HUDEP-2 (cell line): ENCODE measurements around the gene COPZ2.

ENCODE experiments used
- DNase-seq, 76 experiments: peaks; one replicate each; lab custom pipeline; 2025; ENCODE audit not compliant: unreplicated experiment in 76 of 76; lab: John Stamatoyannopoulos, UW

The COPZ2 gene

GRCh38 chr17:48056879-48057278 is 19.3 kb upstream of the COPZ2 start:
- DNase-seq, result no peak

- no peak for DNase-seq
Measured at GRCh38 chr17:48056246-48056745, 18.7 kb upstream of the COPZ2 start.

- no peak for DNase-seq
Measured at GRCh38 chr17:48055531-48056245, 18.1 kb upstream of the COPZ2 start.

- DNase-seq, result no peak
Measured at GRCh38 chr17:48054238-48055185, 16.9 kb upstream of the COPZ2 start.

GRCh38 chr17:48053758-48054237 is 16.2 kb upstream of the COPZ2 start:
- no peak for DNase-seq

- DNase-seq, result peak in 56 of 76 experiments; percentile 8 to 73 (median 36)
Measured at GRCh38 chr17:48052956-48053757, 15.6 kb upstream of the COPZ2 start.

GRCh38 chr17:48051706-48052486 is 14.3 kb upstream of the COPZ2 start:
- peak in 74 of 76 experiments; percentile 28 to 91 (median 70) for DNase-seq

GRCh38 chr17:48051283-48051682 is 13.7 kb upstream of the COPZ2 start:
- no peak for DNase-seq

GRCh38 chr17:48048384-48049126 is 11.0 kb upstream of the COPZ2 start:
- DNase-seq, result peak in 68 of 76 experiments; percentile 23 to 95 (median 76)

GRCh38 chr17:48047741-48048383 is 10.3 kb upstream of the COPZ2 start, which contains the start of gene NFE2L1:
Gene NFE2L1, plus strand, starts transcription at chr17:48048359. Its CDS starts 2,760 bp downstream, at chr17:48051119.
- DNase-seq, result peak in 75 of 76 experiments; percentile 91 to 100 (median 98)

- DNase-seq, result peak in 2 of 76 experiments; percentile 29 to 37
Measured at GRCh38 chr17:48047113-48047740, 9.6 kb upstream of the COPZ2 start.

- DNase-seq, result no peak
Measured at GRCh38 chr17:48046296-48046695, 8.7 kb upstream of the COPZ2 start.

- DNase-seq, result no peak
Measured at GRCh38 chr17:48045316-48046001, 7.9 kb upstream of the COPZ2 start.

- DNase-seq, result no peak
Measured at GRCh38 chr17:48044851-48045250, 7.3 kb upstream of the COPZ2 start.

- DNase-seq, result no peak
Measured at GRCh38 chr17:48043176-48043575, 5.6 kb upstream of the COPZ2 start.

- no peak for DNase-seq
Measured at GRCh38 chr17:48038687-48039086, 1.1 kb upstream of the COPZ2 start.

GRCh38 chr17:48037838-48038323 is 284 bp upstream of the COPZ2 start:
- no peak for DNase-seq
